Spleen (tissue), 11 donors: ENCODE measurements around the gene PLA2G4B. TPM values are rescaled to one million over a fixed set of nuclear protein-coding genes. Genes with fewer than 3 reads are reported as not detected.

ENCODE experiments used
- DNase-seq: peaks from one replicate; pipeline ENCODE4 v3.0.0-alpha.2; 2020
- H3K27ac ChIP-seq, 8 donors: fragments of 200-600 bp; sonication (generic) in 7 of 8; 1 replicate in 4 of 8; 2 replicates in 4 of 8; pipeline versions ENCODE4 v1.5.0 to v1.8.0; 2016 to 2021; ENCODE audit warnings: inconsistent platforms in 4 of 8, mild to moderate bottlenecking in 4 of 8, moderate library complexity in 1 of 8
- H3K27me3 ChIP-seq, 7 donors: fragments of 200-600 bp; sonication (generic) in 6 of 7; replicated peaks in 1 of 7; 1 replicate in 4 of 7; 2 replicates in 3 of 7; pipeline versions ENCODE4 v1.5.0 to v1.8.0; 2016 to 2021; ENCODE audit warnings: inconsistent platforms in 3 of 7, mild to moderate bottlenecking in 1 of 7
- H3K36me3 ChIP-seq, 6 donors: fragments of 200-600 bp; sonication (generic) in 5 of 6; 1 replicate in 4 of 6; 2 replicates in 2 of 6; pipeline versions ENCODE4 v1.5.0 to v1.8.0; 2016 to 2021; ENCODE audit warnings: inconsistent platforms in 2 of 6
- H3K4me1 ChIP-seq, 6 donors: fragments of 200-600 bp; sonication (generic) in 5 of 6; 1 replicate in 3 of 6; 2 replicates in 3 of 6; pipeline versions ENCODE4 v1.5.0 to v1.8.0; 2016 to 2021; ENCODE audit warnings: inconsistent platforms in 3 of 6
- H3K4me3 ChIP-seq, 8 donors: fragments of 200-600 bp; sonication (generic) in 7 of 8; 1 replicate in 4 of 8; 2 replicates in 4 of 8; pipeline versions ENCODE4 v1.5.0 to v1.8.0; 2016 to 2021; ENCODE audit warnings: inconsistent platforms in 4 of 8, mild to moderate bottlenecking in 4 of 8, moderate library complexity in 2 of 8
- H3K9me3 ChIP-seq, 8 donors: fragments of 200-600 bp; sonication (generic) in 7 of 8; 1 replicate in 4 of 8; 2 replicates in 4 of 8; pipeline versions ENCODE4 v1.5.0 to v1.8.0; 2016 to 2021; ENCODE audit warnings: inconsistent platforms in 4 of 8
- POLR2A ChIP-seq, 3 donors: fragments of 450-650 bp; IDR thresholded peaks; one replicate each; pipeline ENCODE4 v1.5.1; 2017; ENCODE audit warnings: antibody characterized with exemption in 3 of 3, mild to moderate bottlenecking in 1 of 3
- POLR2AphosphoS5 ChIP-seq, 3 donors: sonication (generic); formaldehyde crosslinking; IDR thresholded peaks; one replicate each; pipeline ENCODE4 v1.5.1; 2017; ENCODE audit warnings: antibody characterized with exemption in 3 of 3
- WGBS, 5 donors: extraction: QIAGEN DNeasy Blood & Tissue Kit in 3 of 5; methylation state at CpG; one replicate each; pipeline versions ENCODE4 v1.1.5 to v1.1.7; 2013 to 2018; 5-methylcytosine and 5-hydroxymethylcytosine counted together
- intact Hi-C: fragments of 100-400 bp; cut with DNase I; formaldehyde crosslinking; loops from one replicate; pipeline ENCODE4 v1.15.0; 2023; ENCODE audit warnings: low total_unique reads
- polyA plus RNA-seq, 3 donors: library from polyadenylated mRNA; stranded (reverse); fragments of 200-250 nt; gene quantifications; one replicate each; pipeline ENCODE4 v1.2.1, GENCODE V29; 2013
- total RNA-seq, 7 donors: library from RNA; depleted of rRNA in 3 of 7; stranded (reverse); fragments of >200 nt in 3 of 7; fragmentation: NEBNext Ultra II Directional in 4 of 7; extraction: Animal tissue kit (Norgen Biotek cat#: 25700) in 4 of 7; gene quantifications; one replicate each; pipeline versions ENCODE4 v1.1.0 to v1.2.1, GENCODE V29; 2016 to 2021
- TF ChIP-seq, protein P1 (sequence below), 11 experiments: fragments of 200-600 bp in 7 of 11; fragments of 450-650 bp in 4 of 11; sonication (generic) in 4 of 11; IDR thresholded peaks in 8 of 11; conservative IDR thresholded peaks in 3 of 11; 1 replicate in 7 of 11; 2 replicates in 4 of 11; pipeline versions ENCODE4 v1.4.0 to v1.8.0; 2016 to 2021; ENCODE audit warnings: antibody characterized with exemption in 11 of 11, inconsistent platforms in 4 of 11, mild to moderate bottlenecking in 1 of 11
- donor health status: healthy with polysubstance abuse.
- donor health status: DM: no; HTN: no; CAD: no; lungs with moderate emphysema.
- donor health status: DM: no; HTN: no; CAD: no.
- donor health status: Bipolar disorder and iron deficiency.
- donor health status: healthy.
- donor health status: DM: no; HTN: no; CAD: no.
- donor health status: DM: yes; HTN: yes; CAD: no.

PLA2G4B gene
- total and polyA plus RNA-seq, 10 donors, result 4.0 to 20.8 (median 11.8) TPM

DNA sequence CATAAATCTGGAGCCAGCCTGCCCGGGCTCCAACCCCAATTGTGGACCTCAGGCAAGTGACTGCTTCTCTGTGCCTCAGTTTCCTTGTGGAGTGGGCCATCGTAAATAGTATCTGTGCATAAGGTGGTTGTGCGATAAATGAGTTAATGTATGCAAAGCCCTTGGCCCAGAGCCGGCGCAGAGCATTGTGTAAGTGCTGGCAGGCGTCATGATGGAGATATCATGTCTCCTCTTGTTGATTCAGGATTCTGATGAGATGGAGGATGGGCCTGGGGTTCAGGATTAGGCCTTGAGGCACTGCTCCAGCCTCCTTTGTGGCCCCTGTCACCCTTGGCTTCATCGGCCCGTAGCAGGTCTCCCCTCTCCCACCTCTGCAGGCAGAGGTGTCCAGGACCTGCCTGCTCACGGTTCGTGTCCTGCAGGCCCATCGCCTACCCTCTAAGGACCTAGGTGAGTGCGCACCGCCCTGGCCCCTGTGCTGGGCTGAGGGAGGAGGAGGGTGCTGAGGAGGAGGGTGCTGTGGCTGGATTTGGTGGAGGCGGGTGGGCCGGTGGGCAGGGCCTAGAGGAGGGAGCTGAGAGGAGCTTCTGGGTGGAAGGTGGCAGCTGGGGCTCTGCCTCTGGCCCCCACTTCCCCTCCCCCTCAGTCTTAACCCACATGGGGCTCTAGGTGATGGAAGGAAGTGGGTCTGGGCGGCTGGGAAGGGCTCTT is 1.3 kb downstream of the PLA2G4B start:
- intact Hi-C loops, result no loop called here
- Histone ChIP-seq H3K4me1 (no peaks in the 10 kb centered on the region), H3K27me3 (no peaks in the 10 kb centered on the region), H3K9me3 (no peaks in the 10 kb centered on the region), H3K36me3 (peaks cover 0 to 99% (median 31%) of the 10 kb centered on the region in 6 donors), H3K27ac (no peak overlapping the region), H3K4me3 (no peak overlapping the region)
- DNase-seq, result no peak
- WGBS, 5 donors, result 88 to 98% (median 96%) methylated on average over 16 of the region's 16 CpGs
- TF ChIP-seq, protein P1, sequence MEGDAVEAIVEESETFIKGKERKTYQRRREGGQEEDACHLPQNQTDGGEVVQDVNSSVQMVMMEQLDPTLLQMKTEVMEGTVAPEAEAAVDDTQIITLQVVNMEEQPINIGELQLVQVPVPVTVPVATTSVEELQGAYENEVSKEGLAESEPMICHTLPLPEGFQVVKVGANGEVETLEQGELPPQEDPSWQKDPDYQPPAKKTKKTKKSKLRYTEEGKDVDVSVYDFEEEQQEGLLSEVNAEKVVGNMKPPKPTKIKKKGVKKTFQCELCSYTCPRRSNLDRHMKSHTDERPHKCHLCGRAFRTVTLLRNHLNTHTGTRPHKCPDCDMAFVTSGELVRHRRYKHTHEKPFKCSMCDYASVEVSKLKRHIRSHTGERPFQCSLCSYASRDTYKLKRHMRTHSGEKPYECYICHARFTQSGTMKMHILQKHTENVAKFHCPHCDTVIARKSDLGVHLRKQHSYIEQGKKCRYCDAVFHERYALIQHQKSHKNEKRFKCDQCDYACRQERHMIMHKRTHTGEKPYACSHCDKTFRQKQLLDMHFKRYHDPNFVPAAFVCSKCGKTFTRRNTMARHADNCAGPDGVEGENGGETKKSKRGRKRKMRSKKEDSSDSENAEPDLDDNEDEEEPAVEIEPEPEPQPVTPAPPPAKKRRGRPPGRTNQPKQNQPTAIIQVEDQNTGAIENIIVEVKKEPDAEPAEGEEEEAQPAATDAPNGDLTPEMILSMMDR (IDR thresholded peaks at IDR 0.05 in 8 of 11, conservative IDR thresholded peaks at IDR 0.05 in 3 of 11), result no peak
- TF ChIP-seq POLR2A (IDR thresholded peaks at IDR 0.05) (no peak), POLR2AphosphoS5 (IDR thresholded peaks at IDR 0.05) (no peak)

DNA sequence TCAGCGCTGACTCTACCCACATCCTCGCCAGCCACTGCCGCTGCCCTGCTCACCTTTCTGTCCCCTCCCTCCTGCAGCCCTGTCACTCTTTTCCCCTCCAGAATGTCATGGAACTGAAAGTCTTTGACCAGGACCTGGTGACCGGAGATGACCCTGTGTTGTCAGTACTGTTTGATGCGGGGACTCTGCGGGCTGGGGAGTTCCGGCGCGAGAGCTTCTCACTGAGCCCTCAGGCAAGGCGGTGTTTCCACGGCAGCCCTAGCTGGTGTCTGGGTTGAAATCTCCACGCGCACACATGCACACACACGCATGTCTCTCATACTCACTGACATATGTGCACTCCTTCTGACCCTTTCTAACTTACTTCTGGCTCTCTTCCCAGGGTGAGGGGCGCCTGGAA is 2.0 kb downstream of the PLA2G4B start:
- intact Hi-C loops, result no loop called here
- H3K4me3 ChIP-seq, result no peak overlapping the region
- no peak for DNase-seq
- TF ChIP-seq POLR2A (IDR thresholded peaks at IDR 0.05) (no peak), POLR2AphosphoS5 (IDR thresholded peaks at IDR 0.05) (no peak)
- TF ChIP-seq, protein P1 (IDR thresholded peaks at IDR 0.05 in 8 of 11, conservative IDR thresholded peaks at IDR 0.05 in 3 of 11), result no peak
- peaks cover 0 to 99% (median 39%) of the 10 kb centered on the region in 6 donors for H3K36me3 ChIP-seq
- H3K27me3 ChIP-seq, result no peaks in the 10 kb centered on the region
- H3K4me1 ChIP-seq, result no peaks in the 10 kb centered on the region
- 85 to 97% (median 93%) methylated on average over 15 of the region's 15 CpGs for WGBS, 5 donors
- H3K27ac ChIP-seq, result no peak overlapping the region
- H3K9me3 ChIP-seq, result no peaks in the 10 kb centered on the region

DNA sequence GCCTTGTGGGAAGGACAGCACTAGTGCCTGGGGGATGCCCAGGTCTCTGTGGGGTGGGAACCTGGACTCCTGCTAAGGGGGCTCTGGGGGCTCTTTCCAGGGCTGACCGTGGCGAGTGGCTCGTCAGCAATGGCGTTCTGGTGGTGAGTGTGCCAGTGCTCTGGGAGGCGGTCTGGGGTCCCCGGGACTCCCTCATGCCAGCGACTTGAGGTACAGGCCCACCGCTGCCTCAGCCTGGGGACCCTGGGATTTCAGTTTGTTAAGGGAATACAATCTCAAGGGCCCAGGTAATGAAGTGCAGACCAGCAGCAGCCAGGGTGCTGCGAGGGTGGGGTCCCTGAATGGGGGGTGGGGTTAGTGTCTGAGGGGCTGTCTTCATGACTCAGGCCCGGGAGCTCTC is 2.5 kb downstream of the PLA2G4B start:
- intact Hi-C loops, result no loop called here
- H3K4me1 ChIP-seq, result no peaks in the 10 kb centered on the region
- DNase-seq, result no peak
- no peak overlapping the region for H3K4me3 ChIP-seq
- WGBS, 5 donors, result 80 to 97% (median 92%) methylated on average over 1 to 10 of the region's 10 CpGs
- H3K36me3 ChIP-seq, result peaks cover 0 to 99% (median 43%) of the 10 kb centered on the region in 6 donors
- H3K27ac ChIP-seq, result no peak overlapping the region
- no peaks in the 10 kb centered on the region for H3K27me3 ChIP-seq
- no peak for TF ChIP-seq POLR2A (IDR thresholded peaks at IDR 0.05)
- no peak for TF ChIP-seq POLR2AphosphoS5 (IDR thresholded peaks at IDR 0.05)
- TF ChIP-seq, protein P1 (IDR thresholded peaks at IDR 0.05 in 8 of 11, conservative IDR thresholded peaks at IDR 0.05 in 3 of 11), result no peak
- H3K9me3 ChIP-seq, result no peaks in the 10 kb centered on the region

DNA sequence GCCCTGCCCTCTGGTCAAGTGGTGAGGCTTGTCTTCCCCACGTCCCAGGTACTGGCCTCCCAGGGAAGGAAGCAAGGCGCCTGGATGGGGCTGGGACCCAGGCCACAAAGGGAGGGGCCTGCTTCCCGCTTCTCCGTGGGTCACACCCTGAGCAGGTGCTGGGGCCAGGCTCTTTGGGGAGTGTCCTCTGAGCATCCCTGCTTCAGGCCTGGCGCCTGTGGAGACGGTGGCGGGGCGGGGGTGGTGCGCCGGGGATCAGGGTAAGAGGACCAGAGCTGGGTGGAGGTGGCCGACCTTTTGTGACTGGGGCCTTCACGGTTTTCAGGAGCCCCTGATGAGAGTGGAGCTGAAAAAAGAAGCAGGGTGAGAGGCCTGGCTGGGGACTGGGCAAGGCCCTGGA is 3.6 kb downstream of the PLA2G4B start:
- Histone ChIP-seq H3K36me3 (peaks cover 0 to 99% (median 52%) of the 10 kb centered on the region in 6 donors), H3K27ac (no peak overlapping the region), H3K4me1 (no peaks in the 10 kb centered on the region), H3K9me3 (no peaks in the 10 kb centered on the region), H3K27me3 (no peaks in the 10 kb centered on the region), H3K4me3 (no peak overlapping the region)
- DNase-seq, result no peak
- 77 to 86% (median 83%) methylated on average over 11 to 12 of the region's 12 CpGs for WGBS, 5 donors
- TF ChIP-seq POLR2A (IDR thresholded peaks at IDR 0.05) (no peak), POLR2AphosphoS5 (IDR thresholded peaks at IDR 0.05) (no peak)
- intact Hi-C loops, result no loop called here
